ENCODE measurements around the gene DNAH9.

Gene DNAH9

DNA sequence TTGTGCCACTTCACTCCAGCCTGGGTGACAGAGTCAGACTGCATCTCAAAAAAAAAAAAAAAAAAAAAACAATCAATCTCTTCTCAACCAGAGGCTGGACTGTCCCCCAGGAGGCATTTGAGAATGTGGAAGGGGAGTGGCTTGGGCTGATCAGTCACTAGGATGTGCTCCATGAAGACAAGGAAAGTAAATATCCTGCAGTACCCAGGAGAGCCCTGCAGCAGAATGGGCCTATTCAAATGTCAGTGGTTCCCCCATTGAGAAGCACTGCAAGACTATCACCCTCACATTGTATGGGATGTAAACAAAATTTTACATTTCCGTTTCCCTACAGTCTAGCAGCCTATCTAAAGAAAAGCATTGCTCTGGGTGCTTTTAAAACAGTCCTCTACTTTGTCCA is 70.3 kb downstream of the DNAH9 start:
- no peak overlapping the region for H3K4me3 ChIP-seq (replicated peaks; ENCODE audit: insufficient read depth, low read length)
- no peaks in the 10 kb centered on the region for H3K27me3 ChIP-seq (ENCODE audit: insufficient read depth, poor library complexity, severe bottlenecking)
- TF ChIP-seq SPI1 (IDR thresholded peaks at IDR 0.05; ENCODE audit: borderline replicate concordance, low read depth) = no peak
- TF ChIP-seq, protein P1, sequence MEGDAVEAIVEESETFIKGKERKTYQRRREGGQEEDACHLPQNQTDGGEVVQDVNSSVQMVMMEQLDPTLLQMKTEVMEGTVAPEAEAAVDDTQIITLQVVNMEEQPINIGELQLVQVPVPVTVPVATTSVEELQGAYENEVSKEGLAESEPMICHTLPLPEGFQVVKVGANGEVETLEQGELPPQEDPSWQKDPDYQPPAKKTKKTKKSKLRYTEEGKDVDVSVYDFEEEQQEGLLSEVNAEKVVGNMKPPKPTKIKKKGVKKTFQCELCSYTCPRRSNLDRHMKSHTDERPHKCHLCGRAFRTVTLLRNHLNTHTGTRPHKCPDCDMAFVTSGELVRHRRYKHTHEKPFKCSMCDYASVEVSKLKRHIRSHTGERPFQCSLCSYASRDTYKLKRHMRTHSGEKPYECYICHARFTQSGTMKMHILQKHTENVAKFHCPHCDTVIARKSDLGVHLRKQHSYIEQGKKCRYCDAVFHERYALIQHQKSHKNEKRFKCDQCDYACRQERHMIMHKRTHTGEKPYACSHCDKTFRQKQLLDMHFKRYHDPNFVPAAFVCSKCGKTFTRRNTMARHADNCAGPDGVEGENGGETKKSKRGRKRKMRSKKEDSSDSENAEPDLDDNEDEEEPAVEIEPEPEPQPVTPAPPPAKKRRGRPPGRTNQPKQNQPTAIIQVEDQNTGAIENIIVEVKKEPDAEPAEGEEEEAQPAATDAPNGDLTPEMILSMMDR (IDR thresholded peaks at IDR 0.05; ENCODE audit: insufficient read depth, low read length) = no peak
- TF ChIP-seq, protein P2, sequence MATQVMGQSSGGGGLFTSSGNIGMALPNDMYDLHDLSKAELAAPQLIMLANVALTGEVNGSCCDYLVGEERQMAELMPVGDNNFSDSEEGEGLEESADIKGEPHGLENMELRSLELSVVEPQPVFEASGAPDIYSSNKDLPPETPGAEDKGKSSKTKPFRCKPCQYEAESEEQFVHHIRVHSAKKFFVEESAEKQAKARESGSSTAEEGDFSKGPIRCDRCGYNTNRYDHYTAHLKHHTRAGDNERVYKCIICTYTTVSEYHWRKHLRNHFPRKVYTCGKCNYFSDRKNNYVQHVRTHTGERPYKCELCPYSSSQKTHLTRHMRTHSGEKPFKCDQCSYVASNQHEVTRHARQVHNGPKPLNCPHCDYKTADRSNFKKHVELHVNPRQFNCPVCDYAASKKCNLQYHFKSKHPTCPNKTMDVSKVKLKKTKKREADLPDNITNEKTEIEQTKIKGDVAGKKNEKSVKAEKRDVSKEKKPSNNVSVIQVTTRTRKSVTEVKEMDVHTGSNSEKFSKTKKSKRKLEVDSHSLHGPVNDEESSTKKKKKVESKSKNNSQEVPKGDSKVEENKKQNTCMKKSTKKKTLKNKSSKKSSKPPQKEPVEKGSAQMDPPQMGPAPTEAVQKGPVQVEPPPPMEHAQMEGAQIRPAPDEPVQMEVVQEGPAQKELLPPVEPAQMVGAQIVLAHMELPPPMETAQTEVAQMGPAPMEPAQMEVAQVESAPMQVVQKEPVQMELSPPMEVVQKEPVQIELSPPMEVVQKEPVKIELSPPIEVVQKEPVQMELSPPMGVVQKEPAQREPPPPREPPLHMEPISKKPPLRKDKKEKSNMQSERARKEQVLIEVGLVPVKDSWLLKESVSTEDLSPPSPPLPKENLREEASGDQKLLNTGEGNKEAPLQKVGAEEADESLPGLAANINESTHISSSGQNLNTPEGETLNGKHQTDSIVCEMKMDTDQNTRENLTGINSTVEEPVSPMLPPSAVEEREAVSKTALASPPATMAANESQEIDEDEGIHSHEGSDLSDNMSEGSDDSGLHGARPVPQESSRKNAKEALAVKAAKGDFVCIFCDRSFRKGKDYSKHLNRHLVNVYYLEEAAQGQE (IDR thresholded peaks at IDR 0.05; ENCODE audit: insufficient replicate concordance, low read depth) = no peak
- TF ChIP-seq POLR2AphosphoS5 (IDR thresholded peaks at IDR 0.05; ENCODE audit: low read depth) = no peak
- TF ChIP-seq GABPA (IDR thresholded peaks at IDR 0.05; ENCODE audit: low read depth) = no peak
- DNase-seq (ENCODE audit: low read depth in 1 of 2, low spot score in 1 of 2) = no peak
- no peak overlapping the region for H3K27ac ChIP-seq (replicated peaks)

DNA sequence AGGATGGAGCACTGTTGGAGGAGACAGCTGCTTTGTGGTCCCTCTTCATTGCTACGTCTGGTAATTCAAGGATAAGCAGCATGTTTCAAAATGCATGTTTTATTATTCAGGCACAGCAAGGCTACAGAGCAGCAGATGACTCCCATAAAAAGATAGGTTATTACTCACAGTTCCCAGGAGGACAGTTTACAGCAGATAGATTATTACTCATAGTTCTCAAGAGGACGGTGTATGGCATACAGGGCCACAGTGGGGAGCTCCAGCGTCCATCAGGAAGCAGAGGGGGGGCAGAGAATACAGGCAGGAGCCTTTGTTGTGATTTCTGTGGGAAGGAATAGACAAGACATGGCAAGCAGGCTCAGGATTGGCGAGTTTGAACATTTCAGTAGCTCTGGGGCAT is 72.9 kb downstream of the DNAH9 start:
- TF ChIP-seq SPI1 (IDR thresholded peaks at IDR 0.05; ENCODE audit: borderline replicate concordance, low read depth) = no peak
- TF ChIP-seq, protein P2 (IDR thresholded peaks at IDR 0.05; ENCODE audit: insufficient replicate concordance, low read depth) = no peak

DNA sequence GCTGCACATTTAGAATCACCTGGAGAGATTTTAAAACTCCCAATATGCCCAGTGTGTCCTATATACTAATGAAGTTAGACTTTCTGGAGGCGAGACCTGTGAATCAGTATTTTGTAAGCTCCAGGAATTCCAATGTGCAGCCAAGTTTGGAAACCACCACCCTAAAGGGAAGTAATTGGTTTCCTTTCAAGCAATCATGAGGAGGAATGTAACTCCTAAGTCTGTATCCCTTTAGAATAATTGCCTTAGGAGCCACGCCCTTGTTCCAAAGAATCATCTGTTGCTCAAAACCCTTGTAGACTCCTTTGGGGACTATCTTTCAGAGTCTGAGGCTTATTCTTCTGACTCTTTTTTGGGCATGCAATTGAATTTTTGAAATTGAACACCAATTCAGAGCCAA is 84.4 kb downstream of the DNAH9 start:
- DNase-seq (ENCODE audit: low read depth in 1 of 2, low spot score in 1 of 2) = no peak
- no peak overlapping the region for H3K4me3 ChIP-seq (replicated peaks; ENCODE audit: insufficient read depth, low read length)
- H3K27ac ChIP-seq (replicated peaks) = no peak overlapping the region
- TF ChIP-seq, protein P2 (IDR thresholded peaks at IDR 0.05; ENCODE audit: insufficient replicate concordance, low read depth) = no peak
- TF ChIP-seq GABPA (IDR thresholded peaks at IDR 0.05; ENCODE audit: low read depth) (no peak), POLR2AphosphoS5 (IDR thresholded peaks at IDR 0.05; ENCODE audit: low read depth) (no peak), SPI1 (IDR thresholded peaks at IDR 0.05; ENCODE audit: borderline replicate concordance, low read depth) (no peak)
- TF ChIP-seq, protein P1 (IDR thresholded peaks at IDR 0.05; ENCODE audit: insufficient read depth, low read length) = no peak
- no peaks in the 10 kb centered on the region for H3K27me3 ChIP-seq (ENCODE audit: insufficient read depth, poor library complexity, severe bottlenecking)

More for the DNA sequence above, 72.9 kb downstream of the DNAH9 start:
- Histone ChIP-seq H3K27me3 (ENCODE audit: insufficient read depth, poor library complexity, severe bottlenecking) (no peaks in the 10 kb centered on the region), H3K4me3 (replicated peaks; ENCODE audit: insufficient read depth, low read length) (no peak overlapping the region), H3K27ac (replicated peaks) (no peak overlapping the region)
- no peak for DNase-seq (ENCODE audit: low read depth in 1 of 2, low spot score in 1 of 2)

DNA sequence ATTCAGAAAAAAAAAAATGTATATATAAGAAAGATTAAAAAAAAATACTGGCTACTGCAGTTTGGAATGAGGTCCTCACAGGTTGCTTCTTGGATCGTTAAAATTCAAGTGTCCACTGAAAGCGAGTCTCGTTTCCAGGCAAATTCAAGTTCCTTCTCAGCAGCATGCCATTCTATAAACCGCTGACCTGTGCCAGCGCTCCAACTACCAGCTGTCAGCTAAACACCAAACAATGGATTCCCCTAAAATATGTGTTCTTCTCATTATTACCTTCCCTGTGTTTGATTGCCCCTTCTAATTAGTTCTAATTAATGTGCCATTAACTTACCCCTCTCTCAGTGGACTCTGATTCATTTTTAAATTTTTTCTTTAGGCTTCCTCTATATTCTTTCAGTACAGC is 92.4 kb downstream of the DNAH9 start:
- TF ChIP-seq GABPA (IDR thresholded peaks at IDR 0.05; ENCODE audit: low read depth) = no peak
- DNase-seq (ENCODE audit: low read depth in 1 of 2, low spot score in 1 of 2) = no peak

More for the DNA sequence above, 92.4 kb downstream of the DNAH9 start:
- Histone ChIP-seq H3K4me3 (replicated peaks; ENCODE audit: insufficient read depth, low read length) (no peak overlapping the region), H3K27me3 (ENCODE audit: insufficient read depth, poor library complexity, severe bottlenecking) (no peaks in the 10 kb centered on the region), H3K27ac (replicated peaks) (no peak overlapping the region)
